Stimulated activated naive CD4-positive, alpha-beta T cell treated with Interleukin-2 at 50 U/mL for 16 hours (primary cell): ENCODE data around the gene FXYD3.
A peak's percentile ranks its signal among the peaks of the same experiment; 100 is the strongest.

ENCODE experiments used
- DNase-seq: peaks from one replicate; lab custom pipeline; 2025; lab: John Stamatoyannopoulos, UW

FXYD3 gene

DNA sequence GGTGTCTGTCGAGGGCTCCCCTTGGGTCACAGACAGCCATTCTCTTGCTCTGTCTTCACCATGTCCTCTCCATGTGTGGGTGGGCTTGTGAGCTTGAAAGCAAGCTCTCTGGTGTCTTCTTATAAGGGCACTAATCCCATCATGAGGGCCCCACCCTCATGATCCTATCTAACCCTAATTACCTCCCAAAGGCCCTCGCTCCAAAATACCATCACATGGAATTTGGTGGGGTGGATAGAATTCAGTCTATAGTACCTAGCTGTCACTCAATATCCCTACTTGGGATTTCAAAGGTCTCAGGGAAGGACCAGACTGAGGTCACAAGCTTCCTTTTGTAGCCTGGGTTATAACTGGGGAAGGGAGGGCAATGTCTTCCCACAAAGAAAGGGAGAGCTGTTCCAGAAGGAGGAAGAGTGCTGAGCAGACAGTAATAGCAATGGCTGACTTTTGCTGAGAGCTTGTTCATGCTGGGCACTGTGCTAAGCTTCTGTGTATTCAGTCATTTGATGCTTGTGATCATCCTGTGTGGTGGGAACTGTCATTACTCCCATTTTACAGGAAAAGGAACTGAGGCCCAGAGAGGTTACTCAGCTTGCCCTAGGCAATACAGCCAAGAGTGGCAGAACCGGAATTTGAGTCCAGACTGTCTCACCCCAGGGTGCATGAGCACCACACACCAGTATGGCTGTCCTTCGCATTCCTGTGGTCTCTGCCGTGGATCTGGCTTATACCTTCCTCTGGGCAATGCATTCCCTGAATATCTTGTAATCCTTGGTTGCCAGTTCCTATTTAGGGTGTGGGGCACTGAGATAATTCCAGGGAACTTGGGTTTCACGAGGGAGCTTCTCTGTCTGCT, 47.1 kb downstream of the FXYD3 start:
- DNase-seq = no peak

DNA sequence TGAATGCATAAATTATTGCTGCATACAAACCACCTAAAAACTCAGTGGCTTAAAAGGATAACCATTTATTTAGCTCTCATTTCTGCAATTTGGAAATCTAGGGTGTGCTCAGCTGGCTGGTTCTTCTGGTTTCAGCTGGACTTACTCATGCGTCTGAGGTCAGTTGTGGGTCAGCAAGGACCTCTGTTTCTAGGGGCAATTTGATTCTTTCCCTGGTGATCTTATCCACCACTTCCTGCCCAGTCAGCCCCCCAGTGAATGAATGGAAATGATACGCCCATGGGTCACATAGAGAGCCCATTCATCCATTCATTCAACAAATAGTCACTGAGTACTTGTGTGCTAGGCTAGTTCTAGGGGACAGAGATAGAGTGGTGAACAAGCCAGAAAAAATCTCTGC, 48.8 kb downstream of the FXYD3 start:
- no peak for DNase-seq

DNA sequence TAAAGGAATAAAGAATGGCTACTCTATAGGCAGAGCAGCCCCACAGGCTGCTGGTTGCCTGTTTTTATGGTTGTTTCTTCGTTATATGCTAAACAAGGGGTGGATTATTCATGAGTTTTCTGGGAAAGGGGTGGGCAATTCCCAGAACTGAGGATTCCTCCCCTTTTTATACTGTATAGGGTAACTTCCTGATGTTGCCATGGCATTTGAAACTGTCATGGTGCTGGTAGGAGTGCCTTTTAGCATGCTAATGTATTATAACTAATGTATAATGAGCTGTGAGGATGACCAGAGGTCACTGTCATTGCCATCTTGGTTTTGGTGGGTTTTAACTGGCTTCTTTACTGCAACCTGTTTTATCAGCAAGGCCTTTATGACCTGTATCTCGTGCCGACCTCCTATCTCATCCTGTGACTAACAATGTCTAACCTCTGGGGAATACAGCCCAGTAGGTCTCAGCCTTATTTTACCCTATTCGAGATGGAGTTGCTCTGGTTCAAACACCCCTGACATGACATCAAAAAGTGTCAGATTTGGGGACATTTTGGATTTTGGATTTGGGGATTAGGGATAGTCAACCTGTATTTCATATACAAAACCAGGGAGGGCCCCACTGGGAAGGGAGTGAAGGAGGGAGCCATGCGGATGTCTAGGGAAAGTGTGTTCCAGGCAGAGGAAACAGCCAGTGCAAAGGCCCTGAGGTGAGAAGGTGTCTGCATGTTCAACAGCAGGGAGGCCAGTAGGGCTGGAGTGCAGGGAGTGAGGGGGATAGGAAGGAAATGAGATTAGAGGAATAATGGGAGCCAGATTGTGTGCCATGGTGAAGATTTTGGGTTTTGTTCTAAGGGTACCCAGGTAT, 49.8 kb downstream of the FXYD3 start:
- no peak for DNase-seq

DNA sequence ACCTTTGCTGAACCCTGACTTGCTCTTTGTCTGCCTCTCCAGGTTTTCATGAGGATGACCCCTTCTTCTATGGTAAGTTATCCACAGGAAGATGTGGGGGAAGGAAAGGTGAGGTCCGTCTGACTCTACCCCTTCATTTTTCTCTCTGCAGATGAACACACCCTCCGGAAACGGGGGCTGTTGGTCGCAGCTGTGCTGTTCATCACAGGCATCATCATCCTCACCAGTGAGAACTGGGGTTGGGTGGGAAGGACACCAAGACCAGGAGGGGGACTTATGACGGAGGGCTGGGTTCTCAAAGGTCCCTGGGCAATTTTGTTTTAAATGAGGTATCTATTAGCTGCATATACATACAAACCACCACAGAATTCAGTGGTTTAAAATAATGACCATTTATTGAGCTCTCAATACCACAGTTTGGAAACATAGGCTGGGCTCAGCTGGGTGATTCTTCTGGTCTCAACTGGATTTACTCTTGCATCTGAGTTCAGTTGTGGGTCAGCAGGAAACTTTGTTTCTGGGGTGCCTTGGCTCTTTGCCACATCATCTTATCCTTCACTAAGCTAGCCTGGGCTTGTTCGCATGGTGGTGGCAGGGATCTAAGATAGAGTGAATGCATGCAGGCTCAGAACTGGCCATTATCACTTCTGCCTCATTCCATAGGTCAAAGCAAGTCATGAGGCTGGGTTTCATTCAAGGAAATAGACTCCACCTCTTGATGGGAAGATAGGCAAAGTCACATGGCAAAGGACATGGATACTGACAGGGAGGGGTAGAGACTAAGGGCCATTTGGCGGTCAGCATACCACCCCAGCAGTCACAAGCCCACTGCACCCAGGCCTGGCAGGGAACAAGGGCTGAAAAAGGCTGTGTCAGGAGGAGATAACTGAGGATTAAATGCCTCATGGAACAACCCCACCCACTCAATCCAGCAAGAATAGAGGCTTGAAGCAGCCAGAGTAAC, 50.8 kb downstream of the FXYD3 start:
- DNase-seq = no peak

DNA sequence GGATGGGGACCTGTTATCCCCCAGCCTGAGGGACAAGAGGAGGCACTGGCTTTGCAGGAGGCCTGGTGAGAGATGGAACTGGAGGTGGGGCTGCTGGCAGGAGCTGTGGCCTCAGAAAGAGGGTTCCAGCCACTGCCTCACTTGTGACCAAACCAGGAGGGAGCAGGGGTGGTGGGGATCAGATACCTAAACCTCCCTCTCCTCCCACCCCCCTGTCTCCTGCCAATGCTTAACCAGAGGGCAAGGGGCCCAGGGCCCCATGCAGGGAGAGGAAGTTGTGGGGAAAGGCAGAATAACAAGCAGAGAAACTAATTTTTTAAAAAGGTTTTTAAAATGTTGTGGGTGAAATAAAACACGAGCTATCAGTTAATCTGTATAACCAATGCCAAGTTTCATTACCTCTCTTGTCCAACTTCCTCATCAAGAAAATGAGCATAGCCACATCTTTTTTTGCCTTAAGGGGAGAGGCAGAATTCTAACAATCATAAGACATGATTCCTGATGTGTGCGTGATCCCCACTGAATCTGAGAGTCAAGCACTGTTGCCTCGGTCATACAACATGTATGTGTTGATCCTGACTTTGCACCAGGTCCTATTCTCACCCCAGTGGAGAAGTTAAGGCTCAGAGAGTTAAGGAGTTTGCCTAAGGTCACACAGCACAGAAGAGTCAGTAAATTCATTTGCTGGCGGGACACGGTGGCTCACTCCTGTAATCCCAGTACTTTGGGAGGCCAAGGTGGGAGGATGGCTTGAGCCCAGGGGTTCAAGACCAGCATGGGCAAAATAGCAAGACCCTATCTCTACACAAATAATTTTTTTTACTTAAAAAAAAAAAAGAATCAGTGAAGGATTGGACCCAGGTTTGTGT, 51.9 kb downstream of the FXYD3 start:
- no peak for DNase-seq

DNA sequence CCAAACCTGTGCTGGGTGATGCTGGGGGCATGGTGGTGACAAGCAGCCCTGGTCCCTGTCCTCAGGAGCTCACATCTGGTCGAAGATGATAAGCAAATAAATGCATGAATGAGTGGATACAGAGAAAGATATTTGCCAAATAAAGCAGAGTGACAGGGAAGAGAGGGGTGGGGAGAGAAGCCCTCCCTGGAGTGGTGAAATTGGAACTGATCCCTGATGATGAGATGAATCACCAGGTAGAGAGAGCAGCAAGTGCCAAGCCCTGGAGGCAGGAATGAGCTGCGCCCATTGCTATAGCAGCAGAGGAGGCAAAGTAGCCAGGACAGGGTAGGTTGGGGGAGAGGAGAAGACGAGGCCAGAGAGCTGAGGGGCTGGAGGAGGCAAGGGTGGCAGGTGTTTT, 52.6 kb downstream of the FXYD3 start:
- DNase-seq = no peak

DNA sequence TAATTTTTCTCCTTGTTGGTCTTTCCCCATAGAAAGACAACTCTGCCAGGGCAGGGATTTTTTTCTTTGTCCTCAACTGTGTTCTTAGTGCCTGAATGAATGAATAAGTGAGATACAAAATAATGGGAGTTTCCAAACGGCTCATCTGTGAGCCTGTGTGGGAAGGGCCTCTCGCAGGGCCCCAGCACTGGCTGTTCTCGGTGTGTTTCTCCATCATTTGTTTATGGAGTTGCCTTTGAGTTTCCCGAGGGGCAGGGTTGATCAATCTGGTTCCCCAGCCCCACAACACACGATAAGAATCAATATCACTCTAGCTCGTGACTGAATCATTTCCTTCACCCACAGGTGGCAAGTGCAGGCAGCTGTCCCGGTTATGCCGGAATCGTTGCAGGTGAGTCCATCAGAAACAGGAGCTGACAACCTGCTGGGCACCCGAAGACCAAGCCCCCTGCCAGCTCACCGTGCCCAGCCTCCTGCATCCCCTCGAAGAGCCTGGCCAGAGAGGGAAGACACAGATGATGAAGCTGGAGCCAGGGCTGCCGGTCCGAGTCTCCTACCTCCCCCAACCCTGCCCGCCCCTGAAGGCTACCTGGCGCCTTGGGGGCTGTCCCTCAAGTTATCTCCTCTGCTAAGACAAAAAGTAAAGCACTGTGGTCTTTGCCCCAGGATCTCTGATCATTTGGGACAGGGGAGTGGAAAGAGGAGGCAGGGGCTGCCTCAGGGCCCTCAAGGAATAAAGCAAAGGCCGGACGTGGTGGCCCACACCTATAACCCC, 53.8 kb downstream of the FXYD3 start:
- peak; percentile 31 for DNase-seq

DNA sequence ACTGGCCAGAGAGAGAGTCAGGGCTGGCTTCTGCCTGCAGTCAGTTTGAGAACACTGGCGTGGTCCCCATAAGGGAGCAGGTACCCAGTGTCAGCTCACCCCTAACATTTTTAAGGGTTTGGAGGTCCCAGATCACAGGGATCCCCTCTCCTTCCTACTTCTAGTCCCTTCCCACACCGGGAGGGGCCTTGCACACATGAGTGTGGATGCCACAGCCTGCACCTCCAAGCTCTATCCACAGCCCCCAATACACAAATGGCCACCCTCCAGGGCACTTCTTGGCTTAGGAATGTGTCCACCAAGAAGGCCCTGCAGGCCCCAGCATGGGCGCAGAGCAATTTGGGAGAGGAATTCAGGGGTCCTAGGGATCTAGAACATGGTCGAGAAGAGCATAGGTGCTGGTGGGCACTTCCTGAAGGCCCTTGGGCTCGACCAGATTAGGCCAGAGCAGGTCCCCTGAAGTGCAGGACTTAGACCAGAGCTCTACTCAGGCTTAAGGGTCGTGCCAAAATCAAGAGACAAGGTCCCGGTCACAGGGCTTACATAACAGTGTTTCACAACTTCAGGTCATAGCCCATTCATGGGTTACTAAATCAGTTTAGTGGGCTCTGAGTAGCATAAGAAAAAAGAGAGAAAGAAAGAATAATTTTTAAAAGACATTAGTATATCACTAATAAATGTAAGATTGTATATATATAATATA, 54.9 kb downstream of the FXYD3 start:
- no peak for DNase-seq

DNA sequence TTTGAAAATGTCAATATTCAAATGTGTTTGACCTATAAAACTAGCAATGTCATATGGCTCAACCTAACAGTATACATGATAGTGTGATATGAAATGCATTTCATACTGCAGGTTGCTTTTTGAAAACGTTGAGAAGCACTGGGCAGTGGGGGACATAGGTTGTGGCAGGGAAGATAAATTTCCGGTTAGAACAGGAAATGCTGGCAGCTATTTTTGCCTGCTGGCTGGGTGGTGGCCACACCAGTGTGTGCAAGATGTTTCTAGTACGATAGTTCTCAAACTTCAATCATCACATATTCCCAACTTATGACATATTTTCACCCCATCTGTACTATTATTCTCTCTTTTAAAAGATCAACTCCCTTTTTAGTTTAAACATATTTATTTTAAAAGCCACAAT, 56.1 kb downstream of the FXYD3 start:
- no peak for DNase-seq
